H9 (cell line): Measurements from ENCODE around the gene ENTR1. TPM values are rescaled to one million over a fixed set of nuclear protein-coding genes. Genes with fewer than 3 reads are reported as not detected.

Experiments used
- DNase-seq: peaks from one replicate; pipeline ENCODE4 v3.0.0-alpha.2; 2017
- H2AFZ ChIP-seq: one replicate; pipeline ENCODE4 v1.6.1; 2013; ENCODE audit warnings: mild to moderate bottlenecking, low read length, control low read depth, moderate library complexity
- H2AK5ac ChIP-seq: 2 replicates; pipeline ENCODE4 v1.6.1; 2013; ENCODE audit warnings: low read length, control low read depth, mixed read lengths; ENCODE audit not compliant: insufficient read length
- H2BK120ac ChIP-seq: one replicate; pipeline ENCODE4 v1.6.1; 2013; ENCODE audit warnings: low read depth, mild to moderate bottlenecking, low read length, control low read depth, inconsistent platforms; ENCODE audit not compliant: poor library complexity, severe bottlenecking
- H2BK12ac ChIP-seq: 2 replicates; pipeline ENCODE4 v1.6.1; 2013; ENCODE audit warnings: low read length, control low read depth, mixed read lengths, low read depth; ENCODE audit not compliant: insufficient read length
- H2BK15ac ChIP-seq: 2 replicates; pipeline ENCODE4 v1.6.1; 2013; ENCODE audit warnings: low read depth, low read length, control low read depth
- H2BK20ac ChIP-seq: one replicate; pipeline ENCODE4 v1.6.1; 2013; ENCODE audit warnings: low read depth, mild to moderate bottlenecking, low read length, control low read depth, inconsistent platforms; ENCODE audit not compliant: poor library complexity, severe bottlenecking
- H2BK5ac ChIP-seq: 2 replicates; pipeline ENCODE4 v1.6.1; 2013; ENCODE audit warnings: low read length, control low read depth, mixed read lengths; ENCODE audit not compliant: insufficient read length
- H3K14ac ChIP-seq: 2 replicates; pipeline ENCODE4 v1.6.1; 2013; ENCODE audit warnings: low read length, control low read depth; ENCODE audit not compliant: insufficient read depth
- H3K18ac ChIP-seq: 2 replicates; pipeline ENCODE4 v1.6.1; 2013; ENCODE audit warnings: low read depth, mild to moderate bottlenecking, mixed read lengths, low read length, control low read depth; ENCODE audit not compliant: insufficient read length
- H3K23ac ChIP-seq: 2 replicates; pipeline ENCODE4 v1.6.1; 2013; ENCODE audit warnings: low read length, control low read depth, mixed read lengths, low read depth; ENCODE audit not compliant: insufficient read length
- H3K23me2 ChIP-seq: 2 replicates; pipeline ENCODE4 v1.6.1; 2013; ENCODE audit warnings: low read depth, mild to moderate bottlenecking, mixed read lengths, low read length, control low read depth; ENCODE audit not compliant: insufficient read length, poor library complexity, severe bottlenecking
- H3K27ac ChIP-seq: 2 replicates; pipeline ENCODE4 v1.5.1; 2013; ENCODE audit warnings: low read length, control low read depth, mixed read lengths, low read depth; ENCODE audit not compliant: insufficient read length
- H3K27me3 ChIP-seq: 2 replicates; pipeline ENCODE4 v1.6.1; 2013; ENCODE audit warnings: low read length, control low read depth, inconsistent platforms; ENCODE audit not compliant: insufficient read depth
- H3K4ac ChIP-seq: 2 replicates; pipeline ENCODE4 v1.6.1; 2013; ENCODE audit warnings: low read depth, mild to moderate bottlenecking, control low read depth, inconsistent platforms, low read length, moderate library complexity
- H3K4me1 ChIP-seq: 2 replicates; pipeline ENCODE4 v1.6.1; 2013; ENCODE audit warnings: low read length, control low read depth, inconsistent platforms; ENCODE audit not compliant: insufficient read depth
- H3K4me2 ChIP-seq: 2 replicates; pipeline ENCODE4 v1.6.1; 2013; ENCODE audit warnings: low read length, control low read depth, mixed read lengths; ENCODE audit not compliant: insufficient read length, insufficient read depth
- H3K56ac ChIP-seq: 2 replicates; pipeline ENCODE4 v1.6.1; 2013; ENCODE audit warnings: low read depth, mild to moderate bottlenecking, mixed read lengths, low read length, control low read depth; ENCODE audit not compliant: insufficient read length
- H3K79me1 ChIP-seq: 2 replicates; pipeline ENCODE4 v1.6.1; 2013; ENCODE audit warnings: low read depth, mild to moderate bottlenecking, moderate library complexity, low read length, control low read depth, inconsistent platforms; ENCODE audit not compliant: insufficient read depth, poor library complexity, severe bottlenecking
- H3K79me2 ChIP-seq: 2 replicates; pipeline ENCODE4 v1.6.1; 2013; ENCODE audit warnings: low read length, control low read depth, inconsistent platforms; ENCODE audit not compliant: insufficient read depth
- H3K9ac ChIP-seq: 2 replicates; pipeline ENCODE4 v1.6.1; 2013; ENCODE audit warnings: low read length, control low read depth, mixed read lengths; ENCODE audit not compliant: insufficient read length; ENCODE audit errors: extremely low read depth
- H3K9me3 ChIP-seq: one replicate; pipeline ENCODE4 v1.6.1; 2013; ENCODE audit warnings: low read depth, low read length, inconsistent platforms; ENCODE audit not compliant: control insufficient read depth
- H3T11ph ChIP-seq: one replicate; pipeline ENCODE4 v1.6.1; 2013; ENCODE audit warnings: mild to moderate bottlenecking, low read length, control low read depth, inconsistent platforms
- H4K20me1 ChIP-seq: one replicate; pipeline ENCODE4 v1.6.1; 2013; ENCODE audit not compliant: control insufficient read depth, insufficient read length, insufficient read depth
- H4K5ac ChIP-seq: 2 replicates; pipeline ENCODE4 v1.6.1; 2013; ENCODE audit warnings: low read depth, mild to moderate bottlenecking, mixed read lengths, low read length, control low read depth; ENCODE audit not compliant: insufficient read length
- H4K8ac ChIP-seq: replicated peaks from 2 replicates; pipeline ENCODE4 v1.6.1; 2013; ENCODE audit warnings: low read length, control low read depth, mixed read lengths, low read depth; ENCODE audit not compliant: insufficient read length
- H4K91ac ChIP-seq: 2 replicates; pipeline ENCODE4 v1.6.1; 2013; ENCODE audit warnings: low read depth, mild to moderate bottlenecking, moderate library complexity, mixed read lengths, low read length, control low read depth; ENCODE audit not compliant: insufficient read length
- H3K27ac Mint-ChIP-seq, 3 experiments: 2 replicates in 2 of 3; 3 replicates in 1 of 3; pipeline ENCODE4 v1.8.0; 2020 to 2021; ENCODE audit warnings: mixed read lengths in 3 of 3, mild to moderate bottlenecking in 1 of 3, moderate library complexity in 1 of 3
- H3K27me3 Mint-ChIP-seq: 2 replicates; pipeline ENCODE4 v1.8.0; 2021; ENCODE audit warnings: low read depth, mild to moderate bottlenecking, moderate library complexity, mixed read lengths
- H3K36me3 Mint-ChIP-seq, 3 experiments: 2 replicates in 2 of 3; 3 replicates in 1 of 3; pipeline ENCODE4 v1.8.0; 2020 to 2021; ENCODE audit warnings: low read depth in 3 of 3, mixed read lengths in 3 of 3; ENCODE audit not compliant: insufficient read depth in 1 of 3
- H3K4me1 Mint-ChIP-seq, 2 experiments: 2 replicates each; pipeline ENCODE4 v1.8.0; 2020; ENCODE audit warnings: mixed read lengths in 2 of 2
- H3K4me3 Mint-ChIP-seq, 2 experiments: 2 replicates in 1 of 2; 3 replicates in 1 of 2; pipeline ENCODE4 v1.8.0; 2020 to 2021; ENCODE audit warnings: mild to moderate bottlenecking in 2 of 2, mixed read lengths in 2 of 2, moderate library complexity in 1 of 2
- H3K9me3 Mint-ChIP-seq, 2 experiments: 2 replicates in 1 of 2; 3 replicates in 1 of 2; pipeline ENCODE4 v1.8.0; 2020; ENCODE audit warnings: mild to moderate bottlenecking in 2 of 2, mixed read lengths in 2 of 2, moderate library complexity in 1 of 2
- WGBS: extraction: QIAGEN DNeasy Blood & Tissue Kit; methylation state at CpG from one replicate; pipeline ENCODE4 v1.1.7; 2013; ENCODE audit warnings: missing lambda C conversion rate, low lambda C conversion rate, mixed read lengths; ENCODE audit not compliant: insufficient read length; ENCODE audit errors: extremely low coverage; 5-methylcytosine and 5-hydroxymethylcytosine counted together
- total RNA-seq: library from RNA; stranded (reverse); gene quantifications from 2 replicates; pipeline ENCODE4 v1.2.1, GENCODE V29; 2021
- TF ChIP-seq, protein P1 (sequence below): fragments of 200-600 bp; sonication (generic); conservative IDR thresholded peaks from 3 replicates; pipeline ENCODE4 v1.8.0; 2021; ENCODE audit warnings: antibody characterized with exemption, mild to moderate bottlenecking

The ENTR1 gene
- total RNA-seq, 1 experiment from 2014 or later = 108 TPM

DNA sequence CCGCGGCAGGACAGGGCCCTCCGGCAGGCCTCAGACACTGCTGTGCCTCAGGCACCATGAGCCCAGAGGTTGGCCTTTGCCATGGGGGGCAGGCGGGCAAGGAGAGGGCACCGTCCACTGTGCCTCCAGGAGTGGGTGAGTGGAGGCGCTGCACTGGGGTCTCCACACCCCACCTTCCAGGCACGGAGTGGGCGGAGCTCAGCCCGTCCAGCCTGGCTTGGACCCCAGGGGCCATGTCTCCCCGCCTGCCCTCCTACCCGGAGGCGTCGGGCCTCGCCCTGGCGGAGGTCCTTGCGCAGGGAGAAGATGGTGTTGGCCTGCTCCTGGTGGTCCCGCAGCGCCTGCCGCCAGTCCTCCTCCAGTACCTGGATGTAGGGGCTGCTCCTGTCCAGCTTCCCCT lies 40.4 kb downstream of the ENTR1 start:
- H3K4me1 Mint-ChIP-seq = peaks cover 0 to 5% of the 10 kb centered on the region in 2 experiments; a peak in 1 of 4 replicates
- Histone ChIP-seq H3K4me1 (no peaks in the 10 kb centered on the region), H3K56ac (no peak overlapping the region), H3K4me2 (no peak overlapping the region), H3K9ac (no peak overlapping the region), H2BK120ac (no peak overlapping the region), H2BK20ac (no peak overlapping the region), H2AFZ (no peak overlapping the region), H2AK5ac (no peak overlapping the region), H3K27ac (no peak overlapping the region), H3K79me2 (no peaks in the 10 kb centered on the region), H3K14ac (no peak overlapping the region; the same call in 1 of the 2 replicates), H4K91ac (no peak overlapping the region), H3K23me2 (no peaks in the 10 kb centered on the region), H3K79me1 (no peaks in the 10 kb centered on the region), H2BK15ac (no peak overlapping the region), H4K8ac (no peak overlapping the region), H4K20me1 (no peaks in the 10 kb centered on the region), H3K27me3 (no peaks in the 10 kb centered on the region), H4K5ac (no peak overlapping the region), H2BK12ac (no peak overlapping the region), H3K9me3 (no peaks in the 10 kb centered on the region), H3T11ph (no peak overlapping the region), H3K18ac (no peak overlapping the region), H3K23ac (no peak overlapping the region), H3K4ac (no peak overlapping the region), H2BK5ac (no peak overlapping the region)
- no CpG with 5 or more reads among the region's 19 CpGs for WGBS
- H3K4me3 Mint-ChIP-seq = no peak overlapping the region
- TF ChIP-seq, protein P1, sequence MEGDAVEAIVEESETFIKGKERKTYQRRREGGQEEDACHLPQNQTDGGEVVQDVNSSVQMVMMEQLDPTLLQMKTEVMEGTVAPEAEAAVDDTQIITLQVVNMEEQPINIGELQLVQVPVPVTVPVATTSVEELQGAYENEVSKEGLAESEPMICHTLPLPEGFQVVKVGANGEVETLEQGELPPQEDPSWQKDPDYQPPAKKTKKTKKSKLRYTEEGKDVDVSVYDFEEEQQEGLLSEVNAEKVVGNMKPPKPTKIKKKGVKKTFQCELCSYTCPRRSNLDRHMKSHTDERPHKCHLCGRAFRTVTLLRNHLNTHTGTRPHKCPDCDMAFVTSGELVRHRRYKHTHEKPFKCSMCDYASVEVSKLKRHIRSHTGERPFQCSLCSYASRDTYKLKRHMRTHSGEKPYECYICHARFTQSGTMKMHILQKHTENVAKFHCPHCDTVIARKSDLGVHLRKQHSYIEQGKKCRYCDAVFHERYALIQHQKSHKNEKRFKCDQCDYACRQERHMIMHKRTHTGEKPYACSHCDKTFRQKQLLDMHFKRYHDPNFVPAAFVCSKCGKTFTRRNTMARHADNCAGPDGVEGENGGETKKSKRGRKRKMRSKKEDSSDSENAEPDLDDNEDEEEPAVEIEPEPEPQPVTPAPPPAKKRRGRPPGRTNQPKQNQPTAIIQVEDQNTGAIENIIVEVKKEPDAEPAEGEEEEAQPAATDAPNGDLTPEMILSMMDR = no peak
- H3K9me3 Mint-ChIP-seq = no peaks in the 10 kb centered on the region
- DNase-seq = no peak
- no peak overlapping the region for H3K27ac Mint-ChIP-seq
- H3K27me3 Mint-ChIP-seq = peaks cover 1% of the 10 kb centered on the region; the same call in 1 of the 2 replicates
- H3K36me3 Mint-ChIP-seq = peaks cover 0 to 4% (median 0%) of the 10 kb centered on the region in 3 experiments; a peak in 3 of 7 replicates
